HG03521 (cell line): ENCODE results near the gene JPH3.
"Not testable (repeated sequence)": the region's sequence is repeated elsewhere in the genome, so short reads cannot be mapped to it uniquely, and the experiment has no call there.

ENCODE experiments used
- ATAC-seq: cut with Tn5 transposase; IDR thresholded peaks from one replicate; pipeline ENCODE4 v1.9.1; 2021; ENCODE audit warnings: mild to moderate bottlenecking, moderate library complexity; ENCODE audit not compliant: unreplicated experiment

Gene JPH3

GRCh38 chr16:87572959-87573358 is 29.3 kb upstream of the JPH3 start:
- ATAC-seq: no peak

- no peak for ATAC-seq
Measured at GRCh38 chr16:87575027-87575804, 27.1 kb upstream of the JPH3 start.

GRCh38 chr16:87576171-87576570 is 26.1 kb upstream of the JPH3 start:
- no peak for ATAC-seq

GRCh38 chr16:87578142-87578930 is 24.0 kb upstream of the JPH3 start:
- not testable (repeated sequence) for ATAC-seq

GRCh38 chr16:87579691-87580090 is 22.6 kb upstream of the JPH3 start:
- no peak for ATAC-seq

GRCh38 chr16:87580855-87581261 is 21.4 kb upstream of the JPH3 start:
- ATAC-seq: no peak

GRCh38 chr16:87581857-87582215 is 20.5 kb upstream of the JPH3 start:
- no peak for ATAC-seq

GRCh38 chr16:87582216-87582965 is 19.9 kb upstream of the JPH3 start:
- no peak for ATAC-seq

- ATAC-seq: no peak
Measured at GRCh38 chr16:87582966-87583325, 19.4 kb upstream of the JPH3 start.

GRCh38 chr16:87583453-87584131 is 18.7 kb upstream of the JPH3 start:
- no peak for ATAC-seq

- ATAC-seq: no peak
Measured at GRCh38 chr16:87584271-87584670, 18.0 kb upstream of the JPH3 start.

- ATAC-seq: no peak
Measured at GRCh38 chr16:87584975-87585374, 17.3 kb upstream of the JPH3 start.

- no peak for ATAC-seq
Measured at GRCh38 chr16:87585442-87586200, 16.7 kb upstream of the JPH3 start.

- no peak for ATAC-seq
Measured at GRCh38 chr16:87586201-87586782, 16.0 kb upstream of the JPH3 start.

GRCh38 chr16:87587636-87588035 is 14.7 kb upstream of the JPH3 start:
- ATAC-seq: no peak

GRCh38 chr16:87592018-87592712 is 10.1 kb upstream of the JPH3 start:
- no peak for ATAC-seq

- no peak for ATAC-seq
Measured at GRCh38 chr16:87593710-87594258, 8.5 kb upstream of the JPH3 start.

- no peak for ATAC-seq
Measured at GRCh38 chr16:87595712-87596111, 6.6 kb upstream of the JPH3 start.

- ATAC-seq: no peak
Measured at GRCh38 chr16:87597324-87597830, 4.9 kb upstream of the JPH3 start.
